Endothelial cell of umbilical vein (primary cell): ENCODE data around the gene RARS1.

Experiments used
- MAX ChIP-seq: IDR thresholded peaks from 2 replicates; pipeline ENCODE4 v1.6.1; 2011; ENCODE audit not compliant: insufficient read depth, insufficient read length
- POLR2AphosphoS5 ChIP-seq: IDR thresholded peaks from 2 replicates; pipeline ENCODE4 v1.6.1; 2012; ENCODE audit warnings: low read depth, mild to moderate bottlenecking, control low read depth, low read length, moderate library complexity; ENCODE audit not compliant: insufficient read depth
- TF ChIP-seq, protein P1 (sequence below), 2 donors: IDR thresholded peaks; 1 replicate in 1 of 2; 2 replicates in 1 of 2; pipeline ENCODE4 v1.5.1; 2011; ENCODE audit warnings: low read length in 2 of 2, mild to moderate bottlenecking in 2 of 2, moderate library complexity in 2 of 2, control low read depth in 1 of 2, inconsistent platforms in 1 of 2, low read depth in 1 of 2; ENCODE audit not compliant: insufficient read depth in 1 of 2; ENCODE audit errors: extremely low read depth in 1 of 2

- TF ChIP-seq MAX, result no peak
- TF ChIP-seq, protein P1, sequence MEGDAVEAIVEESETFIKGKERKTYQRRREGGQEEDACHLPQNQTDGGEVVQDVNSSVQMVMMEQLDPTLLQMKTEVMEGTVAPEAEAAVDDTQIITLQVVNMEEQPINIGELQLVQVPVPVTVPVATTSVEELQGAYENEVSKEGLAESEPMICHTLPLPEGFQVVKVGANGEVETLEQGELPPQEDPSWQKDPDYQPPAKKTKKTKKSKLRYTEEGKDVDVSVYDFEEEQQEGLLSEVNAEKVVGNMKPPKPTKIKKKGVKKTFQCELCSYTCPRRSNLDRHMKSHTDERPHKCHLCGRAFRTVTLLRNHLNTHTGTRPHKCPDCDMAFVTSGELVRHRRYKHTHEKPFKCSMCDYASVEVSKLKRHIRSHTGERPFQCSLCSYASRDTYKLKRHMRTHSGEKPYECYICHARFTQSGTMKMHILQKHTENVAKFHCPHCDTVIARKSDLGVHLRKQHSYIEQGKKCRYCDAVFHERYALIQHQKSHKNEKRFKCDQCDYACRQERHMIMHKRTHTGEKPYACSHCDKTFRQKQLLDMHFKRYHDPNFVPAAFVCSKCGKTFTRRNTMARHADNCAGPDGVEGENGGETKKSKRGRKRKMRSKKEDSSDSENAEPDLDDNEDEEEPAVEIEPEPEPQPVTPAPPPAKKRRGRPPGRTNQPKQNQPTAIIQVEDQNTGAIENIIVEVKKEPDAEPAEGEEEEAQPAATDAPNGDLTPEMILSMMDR (IDR thresholded peaks at IDR 0.05; ENCODE audit: extremely low read depth in 1 of 2, insufficient read depth in 1 of 2, low read depth in 1 of 2, low read length in 2 of 2), result no peak
- TF ChIP-seq POLR2AphosphoS5, result no peak
Measured at GRCh38 chr5:168531191-168531590, 44.9 kb downstream of the RARS1 start.
